HG02571 (cell line): Measurements from ENCODE around the gene CYGB.

Experiments
- ATAC-seq: cut with Tn5 transposase; IDR thresholded peaks from one replicate; pipeline ENCODE4 v1.9.1; 2021; ENCODE audit warnings: mild to moderate bottlenecking, moderate library complexity; ENCODE audit not compliant: unreplicated experiment

CYGB gene

DNA sequence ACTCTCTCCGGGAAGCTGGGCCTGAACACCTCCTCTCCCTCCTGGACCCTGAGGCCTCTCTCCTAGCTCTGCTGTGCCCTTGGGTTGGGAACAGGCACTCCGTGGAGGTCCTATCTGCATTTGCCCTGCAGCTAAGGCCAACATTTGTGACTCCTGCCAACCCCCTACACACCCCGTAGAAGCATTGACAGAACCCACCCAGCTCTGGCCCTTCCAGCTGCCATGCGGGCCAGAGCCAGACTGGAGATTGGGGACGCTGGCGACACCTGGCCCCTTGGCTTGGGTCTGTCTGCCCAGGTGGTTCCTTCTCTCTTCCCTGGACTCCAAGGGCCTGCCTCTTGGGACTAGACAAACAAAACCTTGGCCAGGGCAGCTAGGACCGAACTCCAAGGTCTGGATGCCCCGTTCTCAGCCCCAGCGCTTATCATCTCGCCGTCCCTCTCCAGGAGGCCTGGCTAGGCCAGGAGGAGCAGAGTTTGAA, 35.6 kb downstream of the CYGB start:
- no peak for ATAC-seq

DNA sequence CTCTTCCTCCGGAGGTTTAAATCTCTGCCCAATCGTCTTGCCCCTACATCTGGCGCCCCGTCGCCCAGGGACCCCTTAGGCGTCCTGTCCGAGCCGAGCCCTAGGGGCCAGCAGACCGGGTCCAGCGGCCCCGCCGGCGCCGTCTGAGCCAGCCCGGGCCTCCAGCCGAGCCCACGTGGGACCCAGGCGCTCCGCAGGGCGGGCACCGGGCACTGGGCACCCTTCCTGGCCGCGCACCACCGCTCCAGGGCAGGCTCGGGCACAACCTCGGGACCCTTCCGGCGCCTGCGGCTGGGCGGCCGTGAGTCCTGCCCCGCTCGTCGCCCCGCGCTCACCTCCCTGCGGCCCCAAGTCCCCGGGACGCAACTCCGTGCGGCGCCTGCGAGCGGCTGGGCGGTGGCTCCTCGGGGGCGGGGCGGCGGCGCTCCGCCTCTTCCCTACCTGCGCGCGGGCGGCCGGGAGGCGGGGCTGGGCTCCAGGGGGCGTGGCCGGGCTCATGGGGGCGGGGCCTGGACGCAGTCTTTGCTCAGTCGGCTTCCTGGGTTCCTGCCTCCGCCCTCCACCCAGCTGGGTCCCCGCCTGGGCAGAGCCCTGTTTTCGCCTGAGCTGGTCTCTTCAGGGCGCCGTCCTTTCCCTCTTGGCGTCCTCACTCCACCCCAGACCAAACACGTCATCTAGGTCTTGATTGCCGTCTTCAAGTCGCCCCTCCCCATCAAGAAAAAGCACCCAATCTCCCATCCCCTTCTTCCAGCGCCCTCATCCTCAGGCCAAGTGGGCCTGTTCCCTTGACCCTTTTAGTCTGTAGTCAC, 36.3 kb downstream of the CYGB start, which contains the start of gene RHBDF2:
RHBDF2 (minus strand) TSS at position 406 of the 809 bp plus-strand sequence. CDS start 19,899 bp downstream, outside the sequence.
- ATAC-seq = peak; percentile 65

GRCh38 chr17:76500747-76501017, 36.8 kb downstream of the CYGB start:
- ATAC-seq = peak; percentile 3

DNA sequence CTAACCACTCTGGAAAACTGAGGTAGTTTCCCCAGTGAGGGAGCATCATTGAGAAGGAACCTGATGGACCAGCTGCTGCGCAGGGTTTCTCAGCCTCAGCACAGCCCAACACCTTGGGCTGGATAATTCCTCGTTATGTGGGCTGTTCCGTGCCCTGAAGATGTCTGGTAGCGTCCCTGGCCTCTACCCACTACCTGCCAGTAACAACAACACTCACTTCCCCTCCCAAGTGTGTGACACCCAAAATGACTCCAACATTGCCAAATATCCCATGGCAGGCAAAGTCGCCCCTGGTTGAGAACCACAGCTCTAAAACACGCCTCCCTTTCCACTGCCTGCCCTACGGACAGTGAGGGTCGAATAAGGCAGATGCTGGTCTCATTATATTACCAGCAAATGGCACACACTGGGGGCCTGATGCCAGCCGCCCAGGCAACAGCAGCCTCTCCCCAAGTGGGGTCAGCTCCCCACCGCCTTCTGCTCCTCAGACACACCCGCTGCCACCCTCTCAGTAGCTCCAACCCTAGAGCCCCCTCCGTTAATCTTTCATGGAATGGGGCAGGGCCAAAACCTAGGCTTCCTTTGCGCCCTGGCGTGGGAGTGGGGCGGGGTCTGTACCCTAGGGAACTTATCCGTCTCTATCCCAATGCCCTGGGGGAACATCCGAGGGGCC, 37.3 kb downstream of the CYGB start:
- no peak for ATAC-seq

DNA sequence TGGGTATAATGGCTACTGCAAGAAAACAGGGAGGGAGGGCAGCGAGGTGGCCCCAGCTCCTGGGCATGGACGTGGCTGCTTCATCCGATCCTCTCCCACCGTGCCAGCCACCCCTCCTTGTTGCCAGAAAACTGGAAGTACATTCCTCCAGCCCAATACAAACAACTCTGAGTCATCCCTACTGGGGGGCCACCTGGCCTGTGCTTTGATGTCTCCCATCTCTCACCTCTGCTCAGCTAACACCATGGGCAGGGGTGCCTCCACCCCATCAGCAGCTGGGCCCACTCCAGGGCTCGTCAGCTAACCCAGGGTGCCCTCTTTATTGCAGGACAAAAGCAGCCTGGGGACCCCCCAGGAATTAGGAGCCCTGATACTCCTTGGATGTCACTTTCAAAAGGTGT, 38.2 kb downstream of the CYGB start:
- ATAC-seq = no peak

DNA sequence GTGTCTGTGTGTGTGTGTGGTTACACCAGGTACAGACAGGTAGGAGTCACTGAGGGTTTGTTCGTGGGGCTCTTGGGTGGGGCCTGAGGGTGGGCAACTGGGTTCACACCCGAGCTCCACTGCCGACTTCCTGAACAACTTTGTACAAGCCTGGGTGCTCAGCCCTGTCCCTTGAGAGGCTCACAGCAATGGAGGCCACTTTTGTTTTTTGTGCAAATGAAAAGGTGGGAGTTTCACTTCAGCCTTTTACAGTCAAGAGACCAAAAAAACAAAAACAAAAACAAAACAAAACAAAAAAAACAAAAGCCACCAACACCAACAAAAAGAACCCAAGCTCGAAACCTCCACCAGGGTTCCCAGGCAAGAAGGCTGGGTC, 38.6 kb downstream of the CYGB start:
- no peak for ATAC-seq

DNA sequence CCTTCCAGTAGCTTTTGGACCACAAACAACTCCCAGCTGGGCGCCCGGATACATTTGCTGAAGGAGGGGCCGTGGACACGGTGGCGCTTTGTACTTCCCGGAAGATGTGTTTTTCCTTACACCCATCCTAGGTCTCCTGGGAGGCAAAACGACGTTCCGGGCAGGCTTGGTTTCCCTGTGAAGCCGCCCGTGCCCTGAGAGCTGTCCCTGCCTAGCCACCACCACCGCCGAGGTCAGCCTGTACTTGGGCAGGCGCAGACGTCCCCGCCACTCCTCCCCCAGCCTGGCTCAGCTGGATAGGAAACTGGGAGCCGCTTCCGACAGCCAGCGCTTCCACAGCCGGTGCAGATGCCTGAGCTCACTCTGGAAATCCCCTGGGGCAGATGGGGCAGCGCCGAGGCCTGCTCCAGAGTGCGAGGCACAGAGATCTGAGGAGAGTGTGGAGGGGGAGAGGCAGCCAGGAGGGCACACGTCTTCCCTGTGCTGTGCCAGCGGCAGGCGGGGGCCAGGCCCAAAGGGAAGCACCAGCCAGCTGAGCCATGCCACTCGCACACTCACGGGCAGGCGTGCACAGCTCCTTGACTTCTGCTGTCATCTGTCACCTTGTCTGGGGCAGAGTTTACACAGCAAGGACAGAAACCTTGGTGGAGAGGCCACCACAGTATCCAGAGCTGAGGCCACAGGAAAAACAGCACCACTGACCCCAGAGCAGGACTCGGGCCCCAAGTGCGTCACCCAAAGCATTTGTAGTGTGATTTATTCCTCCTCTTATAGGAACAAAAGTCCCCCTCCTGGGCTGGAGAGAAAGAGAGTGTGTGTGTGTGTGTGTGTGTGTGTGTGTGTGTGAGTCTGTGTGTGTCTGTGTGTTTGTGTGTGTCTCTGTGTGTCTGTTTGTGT, 39.3 kb downstream of the CYGB start:
- no peak for ATAC-seq

- ATAC-seq = no peak
Observed at GRCh38 chr17:76497699-76497978, 39.9 kb downstream of the CYGB start.

DNA sequence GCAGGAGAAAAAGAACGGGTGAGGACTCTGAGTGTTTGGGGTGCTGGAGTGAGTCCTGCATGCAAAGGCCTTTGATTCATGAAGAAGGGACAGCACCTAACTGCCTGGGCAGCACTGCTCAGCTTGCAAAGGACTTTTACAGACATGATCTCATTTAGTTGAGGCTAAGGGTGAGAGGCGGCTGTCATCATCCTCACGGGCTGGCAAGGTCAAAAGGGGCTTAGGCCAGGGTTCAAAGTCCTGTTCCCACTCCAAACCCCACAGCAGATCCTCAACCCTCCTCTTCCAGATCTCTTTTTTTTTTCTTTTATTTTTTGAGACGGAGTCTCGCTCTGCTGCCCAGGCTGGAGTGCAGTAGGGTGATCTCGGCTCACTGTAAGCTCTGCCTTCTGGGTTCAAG, 41.0 kb downstream of the CYGB start:
- ATAC-seq = no peak

DNA sequence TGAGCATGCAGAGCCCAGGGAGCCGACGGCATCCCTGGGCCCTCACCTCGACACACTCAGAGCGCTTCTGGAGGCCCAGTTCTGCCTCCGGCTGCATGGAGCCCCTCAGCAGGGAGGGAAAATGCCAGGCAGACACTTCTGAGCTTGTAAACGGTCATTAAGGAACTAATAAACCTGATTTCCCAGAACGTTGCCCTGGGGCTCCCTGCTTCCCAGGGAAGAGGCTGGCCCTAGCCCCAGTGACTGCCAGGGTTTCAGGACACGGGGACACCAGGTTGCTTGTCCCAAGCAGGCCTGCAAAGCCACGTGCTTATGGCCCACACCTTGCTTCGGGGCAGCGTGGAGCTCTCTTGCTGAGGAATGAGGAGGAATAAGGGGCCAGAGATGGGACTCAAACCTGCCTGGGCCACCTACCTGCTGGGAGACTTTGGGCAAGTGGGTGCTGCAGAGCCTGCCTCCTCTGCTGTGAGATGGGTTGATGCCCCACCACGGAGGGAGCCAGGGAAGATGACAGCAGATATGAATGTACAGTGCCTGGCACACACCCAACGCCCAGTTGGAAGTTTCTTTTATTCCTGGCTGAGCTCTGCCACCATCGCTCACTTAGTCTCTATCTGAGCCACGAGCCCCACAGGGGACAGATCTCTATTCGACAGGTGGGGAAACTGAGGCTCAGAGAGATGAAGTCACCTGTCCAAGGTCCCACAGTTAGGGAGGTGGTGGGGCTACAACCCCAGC, 41.7 kb downstream of the CYGB start:
- no peak for ATAC-seq

DNA sequence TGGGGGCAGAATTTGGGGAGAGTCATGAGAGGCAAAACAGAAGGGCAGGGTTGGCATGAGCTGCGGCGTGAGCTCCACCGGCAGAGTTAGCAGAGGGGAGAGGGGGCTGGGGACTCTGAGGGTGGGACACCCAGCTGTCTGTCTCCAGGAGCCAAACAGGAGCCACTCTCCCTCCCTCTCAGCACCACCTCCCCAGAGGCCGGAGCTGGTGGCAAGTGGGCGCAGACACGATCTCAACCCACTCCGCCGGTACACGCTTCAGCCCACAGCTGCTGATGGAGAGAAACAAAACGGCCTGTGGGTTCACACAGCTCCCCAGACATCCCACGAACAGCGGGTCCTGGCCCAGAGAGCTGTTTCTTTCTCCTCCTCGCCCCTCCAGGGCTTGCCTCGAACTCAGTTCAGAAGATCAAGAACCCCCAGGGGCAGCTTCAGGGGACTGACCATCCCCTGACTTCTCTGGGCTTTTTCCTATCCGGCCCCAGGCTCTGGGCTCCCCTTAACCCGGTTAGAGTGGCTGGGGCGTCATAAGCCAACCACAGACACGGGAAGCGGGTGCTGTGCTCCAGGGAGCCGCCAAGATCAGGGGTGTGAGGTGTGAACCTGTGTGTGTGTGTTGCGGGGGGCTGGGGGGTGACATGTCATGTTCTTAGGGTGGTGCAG, 43.9 kb downstream of the CYGB start:
- no peak for ATAC-seq

- peak; percentile 38 for ATAC-seq
Observed at GRCh38 chr17:76492989-76493501, 44.5 kb downstream of the CYGB start.

- peak; percentile 48 for ATAC-seq
Observed at GRCh38 chr17:76492123-76492988, 45.2 kb downstream of the CYGB start.

DNA sequence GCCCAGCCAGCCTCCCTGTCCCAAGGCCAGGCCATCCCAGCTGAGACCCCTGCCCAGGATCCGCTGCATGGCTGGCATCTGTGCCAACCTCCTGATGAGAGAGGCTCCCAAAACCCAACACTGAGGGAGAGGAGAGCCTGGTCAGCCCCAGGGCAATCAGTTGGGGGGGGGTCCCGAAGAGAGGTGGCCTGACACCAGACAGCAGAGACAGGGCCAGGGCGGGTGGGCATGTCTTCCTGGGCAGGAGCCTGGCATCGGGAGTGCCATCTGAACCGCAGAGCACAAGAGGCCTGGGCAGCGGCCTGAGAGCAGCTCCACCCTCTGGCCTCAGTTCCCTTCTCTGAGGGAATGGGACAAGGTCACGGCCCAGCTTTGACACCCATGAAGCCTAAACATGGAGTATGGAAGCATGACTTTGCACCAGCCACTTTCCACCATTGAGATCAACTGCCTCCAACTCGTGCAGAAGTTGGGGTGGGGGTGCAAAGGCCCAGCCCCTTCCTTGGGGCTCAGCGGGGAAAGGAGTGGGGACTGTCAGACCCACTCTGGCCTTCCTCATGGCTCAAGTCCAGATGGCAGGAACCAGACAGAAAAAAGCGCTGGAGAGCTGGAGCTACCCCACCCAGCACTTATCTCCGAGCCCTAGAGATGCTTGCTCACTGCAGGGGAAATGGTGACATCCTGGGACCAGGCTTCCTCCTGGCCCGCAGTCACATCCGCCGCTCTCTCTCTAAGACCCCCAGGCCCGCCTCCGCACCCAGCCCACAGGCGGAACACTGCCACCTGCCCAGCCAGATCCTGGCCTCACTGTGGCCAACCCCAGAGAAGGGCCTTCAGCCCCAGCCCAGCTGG, 46.0 kb downstream of the CYGB start:
- no peak for ATAC-seq

DNA sequence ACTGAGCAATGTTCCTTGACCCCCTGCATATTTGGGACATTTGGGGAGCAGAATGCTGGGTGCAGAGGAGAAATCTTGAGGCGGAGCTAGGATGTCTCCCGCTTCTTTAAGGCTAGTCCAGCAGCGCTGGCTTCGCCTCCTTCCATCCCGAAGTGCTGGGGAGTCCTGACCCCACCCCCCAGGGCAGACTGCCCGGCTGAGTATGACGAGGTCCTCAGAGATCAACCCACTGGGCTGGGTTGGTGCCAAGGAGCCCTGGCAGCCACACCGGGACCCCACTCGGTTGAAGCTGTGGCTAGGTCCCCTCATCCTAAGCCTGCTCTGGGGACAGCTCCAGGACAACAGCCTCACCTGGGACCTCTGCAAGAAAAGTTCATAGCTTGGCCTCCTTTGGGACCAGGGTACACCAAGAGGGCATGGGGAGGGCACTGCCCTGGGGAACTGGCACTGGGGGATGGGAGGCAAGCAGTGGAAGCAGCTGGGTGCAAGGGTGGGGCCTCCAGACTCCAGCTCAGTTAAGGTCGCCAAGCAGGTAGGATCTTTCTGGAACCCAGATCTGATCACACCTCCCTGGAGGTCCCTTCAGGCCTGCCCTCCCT, 47.3 kb downstream of the CYGB start:
- ATAC-seq = no peak

GRCh38 chr17:76487451-76488192, 49.9 kb downstream of the CYGB start:
- ATAC-seq = no peak

GRCh38 chr17:76485569-76485968, 51.9 kb downstream of the CYGB start:
- ATAC-seq = no peak
